AG20443 (cell line): ENCODE measurements around the gene TBC1D4.
"Not testable (repeated sequence)": the region's sequence is repeated elsewhere in the genome, so short reads cannot be mapped to it uniquely, and the experiment has no call there.

Experiments used
- DNase-seq: peaks from one replicate; pipeline ENCODE4 v3.0.0; 2012; ENCODE audit warnings: low spot score, mixed read lengths

Gene TBC1D4

GRCh38 chr13:75445717-75446499, 36.1 kb downstream of the TBC1D4 start:
- peak; percentile 16 for DNase-seq

- DNase-seq, result no peak
These were observed 38.0 kb downstream of the TBC1D4 start for GRCh38 chr13:75444016-75444415.

- DNase-seq, result no peak
These were observed 38.5 kb downstream of the TBC1D4 start for GRCh38 chr13:75443356-75443958.

- no peak for DNase-seq
These were observed 39.2 kb downstream of the TBC1D4 start for GRCh38 chr13:75442736-75443234.

- DNase-seq, result no peak
These were observed 41.9 kb downstream of the TBC1D4 start for GRCh38 chr13:75440100-75440499.

- peak; percentile 23 for DNase-seq
These were observed 44.2 kb downstream of the TBC1D4 start for GRCh38 chr13:75437582-75438318.

- not testable (repeated sequence) for DNase-seq
These were observed 47.8 kb downstream of the TBC1D4 start for GRCh38 chr13:75434126-75434525.

GRCh38 chr13:75432811-75433244, 49.1 kb downstream of the TBC1D4 start:
- no peak for DNase-seq

- DNase-seq, result peak; percentile 31
These were observed 49.9 kb downstream of the TBC1D4 start for GRCh38 chr13:75432045-75432444.

GRCh38 chr13:75430436-75431209, 51.3 kb downstream of the TBC1D4 start:
- DNase-seq, result no peak

- DNase-seq, result no peak
These were observed 55.5 kb downstream of the TBC1D4 start for GRCh38 chr13:75426421-75426820.

- no peak for DNase-seq
These were observed 56.6 kb downstream of the TBC1D4 start for GRCh38 chr13:75425216-75426009.

GRCh38 chr13:75423946-75424345, 58.0 kb downstream of the TBC1D4 start:
- no peak for DNase-seq

- DNase-seq, result no peak
These were observed 59.9 kb downstream of the TBC1D4 start for GRCh38 chr13:75422028-75422427.

GRCh38 chr13:75421133-75421532, 60.8 kb downstream of the TBC1D4 start:
- no peak for DNase-seq

- DNase-seq, result no peak
These were observed 62.3 kb downstream of the TBC1D4 start for GRCh38 chr13:75419656-75420055.

- no peak for DNase-seq
These were observed 63.0 kb downstream of the TBC1D4 start for GRCh38 chr13:75418997-75419396.

GRCh38 chr13:75418186-75418843, 63.7 kb downstream of the TBC1D4 start:
- no peak for DNase-seq

- no peak for DNase-seq
These were observed 64.3 kb downstream of the TBC1D4 start for GRCh38 chr13:75417656-75418055.

- DNase-seq, result no peak
These were observed 65.0 kb downstream of the TBC1D4 start for GRCh38 chr13:75417012-75417384.
